ENCODE measurements around the gene SLC4A7.
"Not testable (repeated sequence)": the region's sequence is repeated elsewhere in the genome, so short reads cannot be mapped to it uniquely, and the experiment has no call there.

SLC4A7 gene

DNA sequence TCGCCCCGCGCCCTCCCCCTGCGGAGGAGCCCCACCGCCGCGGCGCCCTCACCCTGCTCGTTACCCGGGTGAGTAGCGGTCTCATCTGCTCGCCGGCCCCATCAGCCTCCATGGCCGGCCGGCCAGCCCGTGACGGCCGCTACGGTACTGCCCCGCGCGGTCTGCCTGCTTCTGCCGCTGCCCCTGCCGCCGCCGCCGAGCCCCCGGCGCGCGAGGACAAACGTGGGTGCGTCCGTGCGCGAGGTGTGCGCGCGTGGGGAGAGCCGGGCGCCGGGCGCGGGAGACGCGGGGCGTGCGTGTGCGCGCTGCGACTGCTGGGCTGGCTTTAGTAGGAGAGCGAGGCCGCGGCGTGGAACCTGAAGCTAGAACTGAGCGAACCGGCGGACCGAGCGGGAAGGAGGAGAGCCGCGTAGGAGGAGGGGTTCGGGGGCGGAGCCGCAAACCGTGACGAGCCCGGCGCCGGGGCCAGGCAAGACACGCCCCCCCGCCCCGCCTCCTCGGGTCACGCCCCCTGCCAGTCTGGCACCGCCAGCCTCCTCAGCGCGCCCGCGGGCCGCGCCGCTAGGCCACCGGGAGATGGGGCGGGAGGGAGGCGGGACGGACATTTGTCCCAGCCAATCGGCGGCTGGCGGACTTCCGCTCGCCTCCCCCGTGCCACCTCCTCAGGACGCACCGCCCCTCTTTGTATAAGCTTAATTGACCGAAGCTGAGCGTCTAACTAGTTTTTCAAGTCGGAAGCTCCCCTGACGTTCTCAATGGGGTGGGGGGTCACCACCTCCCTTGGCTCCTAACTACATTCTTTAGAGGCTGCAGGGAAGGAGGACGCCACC is at the start of gene SLC4A7:
TSS of gene SLC4A7 (minus strand) at position 370 of the 830 bp plus-strand sequence. CDS start at position 112, 258 bp downstream.
- peak; percentile 97 to 98 for DNase-seq (ENCODE audit: low read depth in 2 of 2)

GRCh38 chr3:27533261-27533607 is 49.0 kb upstream of the SLC4A7 start:
- DNase-seq (ENCODE audit: low read depth in 2 of 2), result no peak

- DNase-seq (ENCODE audit: low read depth in 2 of 2), result no peak
Measured at GRCh38 chr3:27532426-27533260, 48.5 kb upstream of the SLC4A7 start.

GRCh38 chr3:27531193-27531751 is 47.1 kb upstream of the SLC4A7 start:
- not testable (repeated sequence) for DNase-seq (ENCODE audit: low read depth in 2 of 2)

DNA sequence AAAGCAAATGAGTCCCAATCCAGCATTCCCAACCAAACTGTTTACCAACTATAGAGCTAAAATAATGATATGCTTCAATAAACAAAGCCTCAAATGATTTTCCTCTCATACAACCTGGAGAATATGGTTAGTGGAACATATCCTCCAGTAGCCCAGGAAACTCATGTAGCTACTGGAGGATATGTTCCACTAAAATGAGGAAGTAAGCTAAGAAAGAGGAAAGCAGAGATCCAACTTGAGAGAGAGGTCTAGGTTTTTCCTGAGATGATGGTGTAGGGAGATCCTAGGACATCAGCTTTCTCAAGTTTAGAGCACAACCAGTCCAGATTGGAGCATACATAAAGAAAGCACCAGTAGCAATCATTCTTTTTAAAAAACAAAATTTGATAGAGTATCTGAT is 44.6 kb upstream of the SLC4A7 start:
- DNase-seq (ENCODE audit: low read depth in 2 of 2), result no peak

DNA sequence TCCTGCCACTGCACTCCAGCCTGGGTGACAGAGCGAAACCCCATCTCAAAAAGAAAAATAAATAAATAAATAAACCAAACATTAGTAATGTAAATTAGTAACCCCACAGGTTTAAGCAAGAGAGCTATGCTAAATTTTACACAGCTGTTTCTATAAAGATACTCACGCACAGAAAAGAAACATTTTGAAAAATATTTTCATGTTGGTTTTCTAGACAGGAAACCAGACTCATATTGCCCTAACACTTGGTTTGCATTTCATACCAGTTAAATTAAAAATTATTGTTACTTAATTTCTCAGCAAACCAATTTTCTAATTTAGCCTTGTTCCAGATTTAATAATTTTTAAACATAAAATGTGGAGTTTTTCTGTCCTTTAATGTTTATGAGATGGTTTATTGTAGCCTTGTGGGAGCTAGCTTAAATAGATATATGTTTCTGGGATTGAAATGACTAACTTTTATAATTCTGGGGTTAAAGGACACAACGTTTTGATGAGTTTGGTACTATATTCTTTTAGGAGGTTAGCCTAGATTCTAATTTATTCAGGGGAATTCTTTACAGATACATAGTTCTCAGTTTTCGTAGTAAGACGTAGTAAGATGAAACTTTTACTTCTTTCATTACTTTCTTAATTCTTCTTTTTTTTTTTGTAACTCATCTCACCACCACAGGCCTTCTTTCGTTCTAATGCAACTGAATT is 42.6 kb upstream of the SLC4A7 start:
- no peak for DNase-seq (ENCODE audit: low read depth in 2 of 2)

- DNase-seq (ENCODE audit: low read depth in 2 of 2), result no peak
Measured at GRCh38 chr3:27521872-27522265, 37.7 kb upstream of the SLC4A7 start.

- DNase-seq (ENCODE audit: low read depth in 2 of 2), result no peak
Measured at GRCh38 chr3:27521179-27521871, 37.1 kb upstream of the SLC4A7 start.

- DNase-seq (ENCODE audit: low read depth in 2 of 2), result no peak
Measured at GRCh38 chr3:27511724-27512422, 27.7 kb upstream of the SLC4A7 start.

GRCh38 chr3:27509376-27509775 is 25.2 kb upstream of the SLC4A7 start:
- no peak for DNase-seq (ENCODE audit: low read depth in 2 of 2)

DNA sequence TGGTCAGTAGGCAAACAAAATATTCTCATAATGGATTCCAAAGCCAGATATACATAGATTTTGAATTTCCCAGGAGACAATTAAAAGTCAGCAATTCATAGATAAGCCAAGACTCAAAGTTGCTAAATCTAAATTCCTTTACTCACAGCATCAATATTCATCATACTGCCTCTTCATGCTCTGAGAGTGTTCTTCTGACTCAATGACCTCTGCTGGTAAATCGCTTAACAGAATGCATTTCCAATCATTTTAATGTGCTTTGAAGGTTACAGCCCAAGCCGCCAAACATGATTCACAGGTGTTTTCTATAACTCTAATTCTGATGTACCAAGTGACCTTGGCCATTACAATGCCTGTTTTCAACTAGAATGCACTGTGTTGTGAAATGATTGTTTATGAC is 24.2 kb upstream of the SLC4A7 start:
- no peak for DNase-seq (ENCODE audit: low read depth in 2 of 2)

- DNase-seq (ENCODE audit: low read depth in 2 of 2), result no peak
Measured at GRCh38 chr3:27507515-27508266, 23.5 kb upstream of the SLC4A7 start.

DNA sequence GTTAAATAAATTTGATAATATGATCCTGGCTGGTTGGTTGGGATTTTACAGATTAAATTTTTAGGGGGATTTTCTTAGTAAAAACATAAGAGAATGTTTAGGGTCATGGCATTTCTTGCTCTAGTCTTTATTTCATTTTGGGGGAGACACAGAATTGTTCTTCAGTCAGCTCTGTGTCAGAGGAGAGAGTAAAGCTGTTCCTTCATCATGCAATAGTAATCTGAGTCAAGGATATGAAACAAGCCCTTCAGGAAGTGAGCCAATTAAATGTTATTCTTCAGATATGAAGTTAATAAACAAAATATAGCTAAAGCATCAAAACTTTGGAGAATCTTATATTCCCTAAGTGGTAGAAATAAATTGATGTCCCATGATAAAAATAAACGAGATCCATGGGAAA is 22.9 kb upstream of the SLC4A7 start:
- DNase-seq (ENCODE audit: low read depth in 2 of 2), result no peak

DNA sequence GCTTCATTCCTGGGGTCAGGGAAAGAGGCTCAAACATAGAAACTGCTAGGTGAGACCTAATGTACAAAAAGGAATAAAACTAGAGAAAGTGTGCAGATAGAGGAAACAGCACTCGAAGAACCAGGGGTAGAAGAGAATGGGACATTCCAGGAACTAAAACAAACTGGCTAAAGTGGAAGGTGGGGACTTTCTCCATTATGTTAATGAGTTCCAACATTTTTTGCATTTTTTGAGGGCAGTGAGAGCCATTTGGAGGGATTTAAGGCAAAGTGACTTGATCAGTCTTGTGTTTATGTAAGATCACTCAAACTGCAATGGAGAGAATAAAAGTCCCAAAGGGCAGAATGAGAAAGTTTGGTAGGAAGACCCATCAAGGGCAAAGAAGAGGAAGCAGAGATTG is 20.6 kb upstream of the SLC4A7 start:
- DNase-seq (ENCODE audit: low read depth in 2 of 2), result no peak

DNA sequence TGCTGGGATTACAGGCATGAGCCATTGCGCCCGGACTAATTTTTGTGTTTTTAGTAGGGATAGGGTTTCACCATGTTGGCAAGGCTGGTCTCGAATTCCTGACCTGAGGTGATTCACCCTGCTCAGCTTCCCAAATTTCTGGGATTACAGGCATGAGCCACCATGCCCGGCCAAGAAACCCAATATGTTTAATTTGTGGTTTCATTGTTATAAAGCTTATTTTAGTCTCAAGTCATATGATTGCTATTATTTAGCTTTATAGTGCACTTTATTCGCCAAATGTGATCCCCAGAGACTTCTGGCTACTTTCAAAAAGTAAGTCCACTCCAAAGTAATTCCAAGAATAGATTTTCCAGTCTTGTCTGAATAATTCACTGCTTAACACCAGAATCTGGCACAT is 19.3 kb upstream of the SLC4A7 start:
- no peak for DNase-seq (ENCODE audit: low read depth in 2 of 2)

GRCh38 chr3:27501759-27502158 is 17.6 kb upstream of the SLC4A7 start:
- no peak for DNase-seq (ENCODE audit: low read depth in 2 of 2)

DNA sequence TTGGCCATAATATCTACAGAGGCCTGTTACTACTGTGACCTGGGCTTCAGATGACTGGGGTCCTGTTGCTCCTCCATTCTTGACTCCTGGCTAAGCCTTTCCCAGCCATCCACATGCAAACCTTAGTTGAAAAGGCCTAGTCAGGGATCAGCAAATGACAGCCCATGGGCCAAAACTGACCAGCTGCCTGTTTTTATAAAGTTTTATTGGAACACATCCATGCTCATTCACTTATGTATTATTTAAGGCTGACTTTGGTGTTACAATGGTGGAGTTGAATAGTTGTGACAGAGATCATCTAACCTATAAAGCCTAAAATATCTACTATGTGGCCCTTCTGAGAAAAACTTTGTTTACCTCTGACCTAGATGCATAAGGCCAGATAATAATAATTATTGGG is 16.8 kb upstream of the SLC4A7 start:
- DNase-seq (ENCODE audit: low read depth in 2 of 2), result no peak

DNA sequence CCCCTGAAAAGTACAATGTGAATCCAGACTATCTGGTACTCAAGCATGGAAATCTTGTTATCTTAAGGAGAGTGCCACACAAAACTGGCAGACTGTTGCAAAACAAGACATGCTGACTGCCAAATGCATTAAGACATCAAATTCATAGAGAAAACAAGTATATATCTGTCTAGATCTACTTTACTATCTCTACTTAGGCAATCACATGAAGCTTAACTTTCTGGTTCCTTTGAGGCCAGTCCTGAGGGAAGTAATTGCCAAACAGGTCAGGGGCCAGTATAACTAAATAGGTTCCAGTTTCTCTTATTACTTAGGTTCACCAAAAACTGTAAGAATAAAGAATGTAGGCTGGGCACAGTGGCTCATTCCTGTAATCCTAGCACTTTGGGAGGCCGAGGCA is 15.9 kb upstream of the SLC4A7 start:
- no peak for DNase-seq (ENCODE audit: low read depth in 2 of 2)

DNA sequence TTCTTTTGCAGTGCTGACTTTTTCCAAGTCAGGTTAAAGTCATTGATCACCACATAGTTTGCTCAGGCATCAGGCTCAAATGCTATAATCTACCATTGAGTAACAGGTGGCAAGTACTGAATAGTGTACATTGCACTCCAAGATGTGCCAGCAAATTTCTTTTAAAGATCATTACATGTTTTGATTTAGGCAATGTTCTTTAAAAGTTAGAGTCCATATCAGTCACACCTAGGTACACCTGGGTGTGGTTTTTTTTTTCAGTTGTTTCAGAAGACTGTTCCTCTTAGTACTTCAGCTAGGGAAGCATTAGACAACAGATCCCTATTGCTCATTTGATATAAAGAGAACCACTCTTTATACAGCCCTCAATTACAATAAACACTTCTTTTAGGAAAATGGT is 10.6 kb upstream of the SLC4A7 start:
- DNase-seq (ENCODE audit: low read depth in 2 of 2), result no peak

GRCh38 chr3:27488821-27489220 is 4.6 kb upstream of the SLC4A7 start:
- DNase-seq (ENCODE audit: low read depth in 2 of 2), result no peak

All from activated CD8-positive, alpha-beta memory T cell treated with anti-CD3 and anti-CD28 coated beads for 4 hours (primary cell).